BJ (cell line): ENCODE measurements around the gene UBE3A. TPM values are rescaled to one million over a fixed set of nuclear protein-coding genes. Genes with fewer than 3 reads are reported as not detected.

ENCODE experiments used
- CTCF ChIA-PET: fragments of 350-600 bp; formaldehyde crosslinking; extraction: SDS; loops from one replicate; lab custom pipeline; 2021; ENCODE audit warnings: antibody characterized with exemption, inconsistent platforms; lab: Yijun Ruan, JAX
- POLR2A ChIA-PET: fragments of 300-600 bp; sonication (Branson Sonifier 250); formaldehyde crosslinking; extraction: SDS; loops from one replicate; lab custom pipeline; 2021; ENCODE audit warnings: antibody characterized with exemption; lab: Charles Lee
- DNase-seq: peaks from one replicate; pipeline ENCODE4 v3.0.0-alpha.2; 2011; ENCODE audit warnings: low read depth
- H3K27me3 ChIP-seq: 2 replicates; pipeline ENCODE4 v1.6.0; 2011; ENCODE audit warnings: low read length; ENCODE audit not compliant: control insufficient read depth, insufficient read depth
- H3K36me3 ChIP-seq: 2 replicates; pipeline ENCODE4 v1.5.1; 2011; ENCODE audit warnings: low read length; ENCODE audit not compliant: control insufficient read depth, insufficient read depth
- H3K4me3 ChIP-seq: 2 replicates; pipeline ENCODE4 v1.5.1; 2011; ENCODE audit warnings: low read depth, mild to moderate bottlenecking, control low read depth, low read length
- polyA plus RNA-seq: library from polyadenylated mRNA; depleted of rRNA; stranded (reverse); fragments of >200 nt; gene quantifications from 2 replicates; pipeline ENCODE4 v1.2.3, GENCODE V29; 2011
- TF ChIP-seq, protein P1 (sequence below): IDR thresholded peaks from 2 replicates; pipeline ENCODE4 v1.5.1; 2011; ENCODE audit warnings: low read depth, mild to moderate bottlenecking, control low read depth, inconsistent platforms, low read length, moderate library complexity; ENCODE audit not compliant: insufficient read depth

Gene UBE3A
- polyA plus RNA-seq, 1 experiment, result 23.5 TPM

DNA sequence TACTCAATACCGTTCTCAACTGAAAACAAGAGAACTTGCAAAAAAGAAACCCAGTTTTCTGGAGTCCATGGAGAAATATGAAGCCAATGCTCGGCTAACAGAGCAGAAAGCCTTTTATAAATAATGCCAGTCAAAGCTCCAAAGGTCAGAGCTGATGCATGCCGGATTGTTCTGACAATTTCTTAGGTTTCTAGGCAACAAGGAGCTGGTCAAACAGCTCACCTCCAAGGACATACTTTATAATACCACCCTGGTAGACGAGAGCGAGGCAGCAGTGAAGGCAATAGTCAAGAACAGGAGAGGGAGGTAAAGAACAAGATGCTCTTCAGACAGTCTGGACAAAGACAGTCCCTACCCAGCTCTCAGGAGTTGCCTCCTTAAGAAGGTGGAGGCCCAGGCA, 111.1 kb downstream of the UBE3A start:
- H3K4me3 ChIP-seq, result no peak overlapping the region
- H3K27me3 ChIP-seq, result no peaks in the 10 kb centered on the region
- DNase-seq, result no peak
- CTCF ChIA-PET, result no interaction called here
- H3K36me3 ChIP-seq, result no peaks in the 10 kb centered on the region
- POLR2A ChIA-PET, result no interaction called here
- TF ChIP-seq, protein P1, sequence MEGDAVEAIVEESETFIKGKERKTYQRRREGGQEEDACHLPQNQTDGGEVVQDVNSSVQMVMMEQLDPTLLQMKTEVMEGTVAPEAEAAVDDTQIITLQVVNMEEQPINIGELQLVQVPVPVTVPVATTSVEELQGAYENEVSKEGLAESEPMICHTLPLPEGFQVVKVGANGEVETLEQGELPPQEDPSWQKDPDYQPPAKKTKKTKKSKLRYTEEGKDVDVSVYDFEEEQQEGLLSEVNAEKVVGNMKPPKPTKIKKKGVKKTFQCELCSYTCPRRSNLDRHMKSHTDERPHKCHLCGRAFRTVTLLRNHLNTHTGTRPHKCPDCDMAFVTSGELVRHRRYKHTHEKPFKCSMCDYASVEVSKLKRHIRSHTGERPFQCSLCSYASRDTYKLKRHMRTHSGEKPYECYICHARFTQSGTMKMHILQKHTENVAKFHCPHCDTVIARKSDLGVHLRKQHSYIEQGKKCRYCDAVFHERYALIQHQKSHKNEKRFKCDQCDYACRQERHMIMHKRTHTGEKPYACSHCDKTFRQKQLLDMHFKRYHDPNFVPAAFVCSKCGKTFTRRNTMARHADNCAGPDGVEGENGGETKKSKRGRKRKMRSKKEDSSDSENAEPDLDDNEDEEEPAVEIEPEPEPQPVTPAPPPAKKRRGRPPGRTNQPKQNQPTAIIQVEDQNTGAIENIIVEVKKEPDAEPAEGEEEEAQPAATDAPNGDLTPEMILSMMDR, result no peak

DNA sequence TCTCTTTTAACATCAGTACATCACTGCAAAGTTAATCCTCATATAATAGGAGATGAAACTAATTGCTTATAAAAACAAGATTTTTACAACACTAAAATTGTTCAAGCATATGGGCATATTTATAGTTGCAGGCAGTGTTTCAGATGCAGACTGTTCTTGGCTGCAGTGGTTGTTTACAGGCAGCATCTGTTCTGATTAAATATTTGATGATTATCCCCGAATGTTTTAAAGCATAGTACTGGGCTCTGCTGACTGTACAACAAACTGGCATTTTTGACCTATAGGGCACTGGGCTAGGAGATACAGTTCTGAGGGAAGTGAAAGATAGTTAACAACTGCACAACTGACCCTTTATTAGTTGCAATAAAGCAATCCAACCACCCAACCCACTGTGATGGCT, 113.6 kb downstream of the UBE3A start:
- H3K36me3 ChIP-seq, result no peaks in the 10 kb centered on the region
- no peaks in the 10 kb centered on the region for H3K27me3 ChIP-seq
- no peak for DNase-seq
- TF ChIP-seq, protein P1, result no peak
- H3K4me3 ChIP-seq, result no peak overlapping the region
- ChIA-PET CTCF (no interaction called here), POLR2A (no interaction called here)

DNA sequence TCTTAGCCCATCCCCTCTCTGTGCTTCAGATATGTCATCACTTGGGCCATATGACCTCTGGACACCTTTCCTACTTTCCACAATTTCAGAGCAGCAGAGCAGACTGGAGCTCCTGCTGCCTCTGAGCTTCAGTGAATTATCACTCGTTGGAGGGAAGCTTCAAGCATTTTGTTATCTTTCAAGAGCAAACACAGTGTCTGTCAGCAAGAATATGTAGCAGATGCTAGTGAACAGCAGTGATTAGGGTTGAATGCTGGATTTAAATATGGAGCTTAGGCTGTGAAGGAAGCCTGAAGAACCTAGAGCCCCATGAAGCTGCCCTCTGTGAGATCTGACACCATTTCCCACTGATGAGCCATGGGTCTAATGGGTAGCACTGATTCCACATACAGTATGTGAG, 115.4 kb downstream of the UBE3A start:
- no peaks in the 10 kb centered on the region for H3K27me3 ChIP-seq
- ChIA-PET POLR2A (no interaction called here), CTCF (interaction anchor here (0.9 kb wide), 1 partner anchor 31 kb away, joined by 3 read pairs; no protein-coding TSS in a partner anchor)
- DNase-seq, result no peak
- TF ChIP-seq, protein P1, result no peak
- no peaks in the 10 kb centered on the region for H3K36me3 ChIP-seq
- no peak overlapping the region for H3K4me3 ChIP-seq

DNA sequence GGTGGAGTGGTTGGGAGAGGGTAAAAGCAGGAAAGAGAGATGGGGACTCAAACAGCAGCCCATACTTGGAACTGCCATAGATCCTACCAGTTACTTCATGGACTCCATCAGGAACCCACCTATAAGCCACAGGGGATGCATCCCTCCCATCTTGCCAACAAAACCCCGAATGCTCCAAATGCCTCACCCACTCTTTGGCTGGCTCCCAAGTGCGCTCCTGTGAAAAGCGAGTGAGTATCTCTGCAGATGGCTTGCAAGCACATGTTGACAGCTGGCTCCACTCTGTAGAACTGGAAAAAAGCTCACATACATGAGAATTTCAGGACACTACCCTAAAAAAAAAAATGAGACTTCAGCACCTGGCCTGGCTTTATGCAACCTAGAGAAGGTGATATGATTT, 151.0 kb downstream of the UBE3A start:
- POLR2A ChIA-PET, result no interaction called here
- Histone ChIP-seq H3K36me3 (no peaks in the 10 kb centered on the region), H3K27me3 (no peaks in the 10 kb centered on the region), H3K4me3 (no peak overlapping the region)
- CTCF ChIA-PET, result no interaction called here
- TF ChIP-seq, protein P1, result no peak
- DNase-seq, result no peak
